Right lobe of liver (tissue), 4 donors: ENCODE data around the gene ROCK2.

Source experiments
- POLR2A ChIP-seq: fragments of 450-650 bp; IDR thresholded peaks from one replicate; pipeline ENCODE4 v1.6.1; 2017; ENCODE audit warnings: antibody characterized with exemption, mild to moderate bottlenecking
- TF ChIP-seq, protein P1 (sequence below), 4 donors: fragments of 200-600 bp in 3 of 4; fragments of 450-650 bp in 1 of 4; IDR thresholded peaks; one replicate each; pipeline versions ENCODE4 v1.5.1 to v1.8.0; 2016 to 2022; ENCODE audit warnings: antibody characterized with exemption in 4 of 4, mild to moderate bottlenecking in 2 of 4
- donor health status: DM: no; HTN: no; CAD: no.
- donor health status: DM: no; HTN: no; CAD: no.
- donor health status: DM: no; HTN: yes; CAD: no.

DNA sequence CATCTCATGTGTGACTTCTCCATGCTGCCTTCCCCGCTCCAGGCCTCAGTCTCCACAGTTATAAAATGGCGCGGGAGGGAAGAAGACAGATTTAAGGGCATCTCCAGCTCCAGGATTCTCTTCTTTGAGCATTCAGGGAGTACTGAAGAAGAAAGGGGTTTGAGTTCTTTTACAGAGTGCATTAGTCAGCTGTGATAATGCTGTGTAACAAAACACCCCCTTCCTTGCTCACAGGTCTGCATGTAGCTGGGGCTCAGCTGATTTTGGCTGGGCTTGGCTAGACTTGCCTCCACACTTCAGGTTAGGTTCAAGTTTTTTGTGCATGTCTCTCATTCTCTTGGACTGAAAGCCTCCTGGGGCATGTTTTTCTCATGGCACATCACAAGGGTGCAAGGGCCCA lies 197.2 kb downstream of the ROCK2 start:
- TF ChIP-seq, protein P1, sequence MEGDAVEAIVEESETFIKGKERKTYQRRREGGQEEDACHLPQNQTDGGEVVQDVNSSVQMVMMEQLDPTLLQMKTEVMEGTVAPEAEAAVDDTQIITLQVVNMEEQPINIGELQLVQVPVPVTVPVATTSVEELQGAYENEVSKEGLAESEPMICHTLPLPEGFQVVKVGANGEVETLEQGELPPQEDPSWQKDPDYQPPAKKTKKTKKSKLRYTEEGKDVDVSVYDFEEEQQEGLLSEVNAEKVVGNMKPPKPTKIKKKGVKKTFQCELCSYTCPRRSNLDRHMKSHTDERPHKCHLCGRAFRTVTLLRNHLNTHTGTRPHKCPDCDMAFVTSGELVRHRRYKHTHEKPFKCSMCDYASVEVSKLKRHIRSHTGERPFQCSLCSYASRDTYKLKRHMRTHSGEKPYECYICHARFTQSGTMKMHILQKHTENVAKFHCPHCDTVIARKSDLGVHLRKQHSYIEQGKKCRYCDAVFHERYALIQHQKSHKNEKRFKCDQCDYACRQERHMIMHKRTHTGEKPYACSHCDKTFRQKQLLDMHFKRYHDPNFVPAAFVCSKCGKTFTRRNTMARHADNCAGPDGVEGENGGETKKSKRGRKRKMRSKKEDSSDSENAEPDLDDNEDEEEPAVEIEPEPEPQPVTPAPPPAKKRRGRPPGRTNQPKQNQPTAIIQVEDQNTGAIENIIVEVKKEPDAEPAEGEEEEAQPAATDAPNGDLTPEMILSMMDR (IDR thresholded peaks at IDR 0.05), result no peak
- TF ChIP-seq POLR2A, result no peak
